Activated CD4-positive, alpha-beta T cell treated with anti-CD3 and anti-CD28 coated beads, Interleukin-2, amount 50 U/mL, for 24 hours (primary cell): ENCODE data around the gene HDAC6.

Experiments used
- DNase-seq, 2 donors: peaks; one replicate each; pipeline ENCODE4 v3.0.0-alpha.2; 2020; ENCODE audit warnings: low read depth in 1 of 2, low spot score in 1 of 2

Gene HDAC6

GRCh38 chrX:48801280-48802088 lies at the start of gene HDAC6:
Gene HDAC6, plus strand, starts transcription at chrX:48802067. Its CDS starts 626 bp downstream, at chrX:48802693.
- DNase-seq, result peak; percentile 71 to 89

- DNase-seq, result no peak
Observed at GRCh38 chrX:48752498-48752897, 49.4 kb upstream of the HDAC6 start.

DNA sequence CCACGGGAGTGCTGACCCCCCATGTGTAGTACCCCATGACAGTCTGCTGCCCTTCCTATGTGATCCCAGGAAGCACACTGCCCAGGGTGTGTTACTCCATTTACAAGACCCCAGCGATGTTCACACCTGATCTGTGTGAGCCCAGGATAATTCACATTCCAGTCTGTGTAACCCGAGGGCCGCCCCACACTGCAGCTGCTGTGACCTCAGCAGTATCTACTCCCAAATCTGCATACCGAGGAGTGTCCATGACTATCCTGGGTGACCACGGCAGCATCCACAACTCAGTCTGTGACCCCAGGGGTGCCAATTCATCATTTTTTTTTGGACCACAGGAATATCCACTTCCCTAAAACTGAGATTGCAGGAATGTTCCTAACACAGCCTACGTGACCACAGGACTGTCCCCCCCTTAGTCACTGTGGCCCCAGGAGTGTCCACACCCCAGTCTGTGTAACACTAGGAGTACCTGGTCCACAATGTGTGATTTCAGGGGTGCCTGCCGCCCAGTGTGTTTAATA lies 48.1 kb upstream of the HDAC6 start:
- no peak for DNase-seq

DNA sequence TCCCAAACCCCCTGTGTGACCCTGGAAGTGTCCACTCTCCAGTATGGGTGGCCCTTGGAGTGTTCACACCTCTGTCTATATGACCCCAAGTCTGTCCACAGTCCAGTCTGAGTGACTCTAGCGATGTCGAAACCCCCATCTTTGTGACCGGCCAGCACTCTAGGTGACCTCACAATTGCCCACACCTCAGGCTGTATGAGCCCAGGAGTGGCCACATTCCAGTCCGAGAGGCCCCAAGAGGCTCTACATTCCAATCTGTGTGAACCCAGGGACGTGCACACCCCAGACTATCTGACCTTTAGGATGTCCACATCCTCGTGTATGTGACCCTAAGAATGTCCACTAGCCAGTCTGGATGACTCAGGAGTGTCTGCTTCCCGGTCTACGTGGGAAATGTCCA lies 47.6 kb upstream of the HDAC6 start:
- no peak for DNase-seq

- no peak for DNase-seq
Observed at GRCh38 chrX:48761674-48762471, 40.0 kb upstream of the HDAC6 start, which contains the start of gene GLOD5. Gene GLOD5, plus strand, starts transcription at chrX:48761747. Its CDS starts 44 bp downstream, at chrX:48761791.

DNA sequence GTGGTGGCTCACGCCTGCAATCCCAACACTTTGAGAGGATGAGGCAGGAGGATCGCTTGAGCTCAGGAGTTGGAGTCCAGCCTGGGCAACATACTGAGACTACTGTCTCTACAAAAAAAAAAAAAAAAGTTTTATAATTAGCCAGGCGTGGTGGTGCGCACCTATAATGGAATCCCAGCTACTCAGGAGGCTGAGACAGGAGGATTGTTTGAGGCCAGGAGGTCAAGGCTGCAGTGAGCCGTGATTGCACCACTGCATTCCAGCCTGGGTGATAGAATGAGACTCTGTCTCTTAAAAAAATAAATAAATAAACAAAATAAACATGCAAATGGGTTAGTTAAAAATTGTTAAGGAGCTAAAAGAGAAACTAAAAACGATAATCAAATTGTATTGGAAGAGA lies 32.6 kb upstream of the HDAC6 start:
- no peak for DNase-seq

DNA sequence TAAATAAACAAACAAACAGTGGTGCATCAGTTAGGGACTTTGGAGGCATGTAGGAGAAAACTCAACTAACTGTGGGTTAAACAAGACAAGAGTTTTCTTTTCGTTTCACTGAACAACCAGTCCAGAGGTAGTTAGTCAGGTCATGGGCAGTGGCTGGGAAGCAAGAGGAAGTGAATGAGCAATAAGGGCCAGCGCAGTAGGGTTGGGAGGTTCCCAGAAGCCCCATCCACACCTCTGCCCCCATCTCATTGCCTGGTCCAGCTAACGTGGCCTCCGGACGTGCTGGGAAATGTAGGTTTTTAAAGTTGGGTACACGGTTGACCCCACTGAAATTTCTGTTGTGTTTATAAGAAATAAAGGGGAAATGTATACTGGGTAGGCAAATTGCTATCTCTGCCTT lies 31.6 kb upstream of the HDAC6 start:
- DNase-seq, result no peak

- no peak for DNase-seq
Observed at GRCh38 chrX:48772602-48773001, 29.3 kb upstream of the HDAC6 start.

- DNase-seq, result no peak
Observed at GRCh38 chrX:48776818-48777439, 24.9 kb upstream of the HDAC6 start.

DNA sequence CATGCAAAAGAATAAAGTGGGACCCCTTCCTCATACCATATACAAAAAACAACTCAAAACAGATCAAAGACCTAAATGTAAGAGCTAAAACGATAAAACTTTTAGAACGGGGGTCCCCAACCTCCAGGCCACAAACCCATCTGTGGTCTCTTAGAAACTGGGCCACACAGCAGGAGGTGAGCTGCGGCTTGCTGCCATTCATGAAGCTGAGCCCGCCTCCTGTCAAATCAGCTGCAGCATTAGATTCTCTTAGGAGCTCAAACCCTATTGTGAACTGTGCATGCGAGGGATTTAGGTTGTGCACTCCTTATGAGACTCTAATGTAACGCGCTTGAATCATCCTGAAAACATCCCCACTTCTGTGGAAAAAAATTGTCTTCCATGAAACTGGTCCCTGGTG lies 22.5 kb upstream of the HDAC6 start:
- DNase-seq, result no peak

DNA sequence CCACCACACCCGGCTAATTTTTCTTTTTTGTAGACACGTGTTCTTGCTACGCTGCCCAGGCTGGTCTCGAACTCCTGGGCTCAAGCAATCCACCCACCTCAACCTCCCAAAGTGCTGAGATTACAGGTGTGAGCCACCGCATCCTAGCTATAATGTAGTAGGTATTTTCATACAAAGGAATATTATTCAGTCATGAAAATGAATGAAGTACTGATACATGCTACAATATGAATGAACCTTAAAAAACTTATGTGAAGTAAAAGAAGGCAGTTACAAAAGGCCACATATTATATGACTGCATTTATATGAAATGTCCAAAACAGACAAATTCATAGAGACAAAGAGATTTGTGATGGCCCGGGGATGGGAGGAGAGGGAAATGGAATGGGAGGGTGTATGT lies 20.2 kb upstream of the HDAC6 start:
- DNase-seq, result no peak

DNA sequence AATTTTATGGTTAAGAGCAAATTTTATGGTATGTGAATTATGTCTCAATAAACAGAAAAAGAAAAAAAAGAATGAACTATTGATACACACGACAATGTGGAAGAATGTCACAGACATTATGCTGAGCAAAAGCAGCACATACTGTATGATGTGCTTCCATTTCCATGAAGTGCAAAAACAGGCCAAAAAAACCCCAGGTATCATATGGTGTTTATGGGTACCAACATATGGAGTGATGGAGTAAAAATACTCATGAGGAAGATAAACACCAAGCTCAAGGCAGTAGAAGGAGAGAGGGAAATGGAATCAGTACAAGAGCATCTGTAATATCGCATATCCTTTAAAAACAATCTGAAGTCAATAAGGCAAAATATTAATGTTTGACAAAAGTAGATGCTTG lies 19.7 kb upstream of the HDAC6 start:
- no peak for DNase-seq

DNA sequence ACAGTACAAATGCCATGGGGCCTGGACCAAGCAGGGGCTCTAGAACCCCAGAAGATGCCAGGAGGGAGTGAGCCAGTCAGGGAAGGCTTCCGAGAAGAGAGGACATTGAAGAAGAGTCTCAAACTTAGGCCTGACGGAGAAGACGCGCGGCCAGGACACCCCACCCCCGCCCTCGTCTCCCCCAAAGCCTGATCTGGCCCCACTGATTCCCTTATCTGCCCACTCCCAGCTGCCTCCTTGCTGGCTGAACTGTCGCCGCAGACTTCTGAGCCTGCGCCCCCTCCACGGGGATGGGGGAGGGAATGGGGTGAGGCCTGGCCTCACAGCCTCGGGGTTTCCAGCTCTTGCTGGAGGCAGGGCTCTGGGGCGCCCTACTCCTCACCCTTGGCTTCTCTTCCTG lies 19.1 kb upstream of the HDAC6 start:
- DNase-seq, result no peak

DNA sequence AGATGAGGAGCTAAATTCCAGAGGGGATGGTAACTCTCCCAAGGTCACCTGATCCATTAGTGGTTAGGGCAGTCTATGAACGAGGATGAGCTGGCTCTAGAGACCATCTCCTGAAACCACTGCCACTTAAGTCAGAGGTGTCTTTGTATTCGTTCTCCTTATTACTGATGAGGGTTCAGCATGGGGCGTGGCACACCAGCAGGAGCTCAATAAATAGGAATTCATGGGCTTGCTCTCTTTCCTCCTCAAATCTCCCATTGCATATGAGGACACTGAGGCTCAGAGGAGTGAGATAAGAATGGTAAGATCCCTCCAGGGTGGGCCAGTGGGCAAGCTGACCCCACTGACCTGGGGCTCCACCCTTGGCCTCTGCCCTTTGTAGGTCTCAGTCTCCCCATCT lies 17.1 kb upstream of the HDAC6 start:
- DNase-seq, result no peak

GRCh38 chrX:48785186-48785539 lies 16.7 kb upstream of the HDAC6 start:
- no peak for DNase-seq

DNA sequence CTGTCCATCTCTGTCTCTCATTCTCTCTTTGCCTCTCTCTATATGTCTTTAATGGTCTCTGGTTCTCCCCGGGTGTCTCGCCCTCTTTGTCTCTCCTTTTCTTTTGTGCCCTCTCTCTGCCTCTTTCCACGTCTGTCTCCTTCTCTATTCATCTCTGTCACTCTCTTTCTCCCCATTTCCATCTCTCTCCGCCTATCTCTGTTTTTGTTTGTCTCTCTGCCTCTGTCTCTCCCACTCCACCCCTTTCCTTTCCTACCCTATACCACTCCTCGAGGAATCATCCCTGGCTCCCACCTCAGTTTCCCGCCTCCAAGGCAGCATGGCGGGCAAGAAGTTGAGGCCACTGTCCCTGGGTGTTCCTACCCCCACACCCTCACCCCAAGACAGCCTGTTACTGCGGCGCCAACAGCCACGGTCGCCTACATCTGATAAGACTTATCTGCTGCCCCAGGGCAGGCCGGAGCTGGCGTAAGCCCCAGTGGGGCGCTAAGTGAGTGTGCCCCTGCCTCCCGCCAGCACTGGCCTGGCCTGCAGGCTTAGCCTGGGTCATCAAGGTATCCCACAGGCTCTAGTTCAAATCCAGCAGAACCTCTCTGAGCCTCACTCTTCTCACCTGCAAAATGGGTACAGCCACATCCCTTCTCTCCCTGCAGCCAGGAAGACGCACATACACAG lies 16.2 kb upstream of the HDAC6 start:
- DNase-seq, result no peak

GRCh38 chrX:48786341-48786800 lies 15.5 kb upstream of the HDAC6 start, which contains the start of gene GATA1:
Gene GATA1, plus strand, starts transcription at chrX:48786590. Its CDS starts 4,520 bp downstream, at chrX:48791110.
- no peak for DNase-seq

- no peak for DNase-seq
Observed at GRCh38 chrX:48786825-48787504, 14.9 kb upstream of the HDAC6 start.

GRCh38 chrX:48787505-48788443 lies 14.1 kb upstream of the HDAC6 start:
- no peak for DNase-seq
